IMR-90 (cell line): ENCODE measurements around the gene NHSL1.

ENCODE experiments used
- BHLHE40 ChIP-seq: fragments of 150-350 bp; IDR thresholded peaks from 2 replicates; pipeline ENCODE4 v1.6.1; 2016; ENCODE audit warnings: mild to moderate bottlenecking, low read depth, low read length
- CEBPB ChIP-seq: IDR thresholded peaks from 2 replicates; pipeline ENCODE4 v1.6.1; 2012; ENCODE audit warnings: low read depth, low read length, improper control_type of control experiment
- MAFK ChIP-seq: IDR thresholded peaks from 2 replicates; pipeline ENCODE4 v1.6.1; 2012; ENCODE audit warnings: low read depth, low read length, improper control_type of control experiment
- MAZ ChIP-seq: IDR thresholded peaks from 2 replicates; pipeline ENCODE4 v1.6.1; 2012; ENCODE audit warnings: low read depth, mild to moderate bottlenecking, low read length, improper control_type of control experiment, moderate library complexity, borderline replicate concordance
- MXI1 ChIP-seq: IDR thresholded peaks from 2 replicates; pipeline ENCODE4 v1.6.1; 2012; ENCODE audit warnings: low read depth, mild to moderate bottlenecking, low read length, moderate library complexity, borderline replicate concordance
- NFE2L2 ChIP-seq: fragments of 150-350 bp; IDR thresholded peaks from 2 replicates; pipeline ENCODE4 v1.6.1; 2016; ENCODE audit warnings: low read depth, mild to moderate bottlenecking, low read length
- POLR2A ChIP-seq: IDR thresholded peaks from 2 replicates; pipeline ENCODE4 v1.6.1; 2012; ENCODE audit warnings: mild to moderate bottlenecking, low read depth, low read length
- RAD21 ChIP-seq: IDR thresholded peaks from 2 replicates; pipeline ENCODE4 v1.6.1; 2012; ENCODE audit warnings: low read length, improper control_type of control experiment
- RCOR1 ChIP-seq: IDR thresholded peaks from 2 replicates; pipeline ENCODE4 v1.6.1; 2012; ENCODE audit warnings: mild to moderate bottlenecking, low read length, improper control_type of control experiment; ENCODE audit not compliant: insufficient replicate concordance
- RFX5 ChIP-seq: IDR thresholded peaks from 2 replicates; pipeline ENCODE4 v1.8.0; 2012; ENCODE audit warnings: low read depth, mild to moderate bottlenecking, low read length, moderate library complexity
- SMC3 ChIP-seq: fragments of 150-350 bp; IDR thresholded peaks from 2 replicates; pipeline ENCODE4 v1.6.1; 2016; ENCODE audit warnings: low read depth, mild to moderate bottlenecking, antibody characterized with exemption, low read length, moderate library complexity
- TF ChIP-seq, protein P1 (sequence below): conservative IDR thresholded peaks from 2 replicates; pipeline ENCODE4 v1.5.1; 2012; ENCODE audit warnings: mild to moderate bottlenecking, low read depth, low read length, improper control_type of control experiment
- TF ChIP-seq, protein P2 (sequence below): fragments of 150-350 bp; IDR thresholded peaks from 2 replicates; pipeline ENCODE4 v1.6.1; 2017; ENCODE audit warnings: mild to moderate bottlenecking, antibody characterized with exemption, low read length, low read depth
- TF ChIP-seq, protein P3 (sequence below): fragments of 150-350 bp; IDR thresholded peaks from 2 replicates; pipeline ENCODE4 v1.6.1; 2016; ENCODE audit warnings: low read depth, mild to moderate bottlenecking, low read length, moderate library complexity, borderline replicate concordance

DNA sequence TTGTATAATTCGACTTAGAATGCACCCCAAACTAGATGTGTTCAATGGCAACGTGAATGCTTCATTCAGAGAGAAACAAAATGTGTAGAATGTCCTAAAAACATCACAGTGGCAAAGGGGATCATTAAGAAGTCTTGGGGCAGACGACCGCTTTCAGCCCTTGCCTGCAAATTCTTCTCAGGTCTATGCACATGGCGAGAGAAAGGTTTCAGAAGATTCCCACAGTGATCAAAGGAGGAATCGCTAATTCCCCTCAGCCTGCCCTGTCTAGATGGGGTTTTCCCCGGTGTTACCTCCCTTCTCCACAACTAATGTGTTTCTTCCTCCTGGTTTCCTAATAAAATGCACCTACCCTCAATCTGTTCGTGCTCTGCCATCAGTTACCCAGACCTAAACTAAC is 13.3 kb upstream of the NHSL1 start:
- TF ChIP-seq, protein P1, sequence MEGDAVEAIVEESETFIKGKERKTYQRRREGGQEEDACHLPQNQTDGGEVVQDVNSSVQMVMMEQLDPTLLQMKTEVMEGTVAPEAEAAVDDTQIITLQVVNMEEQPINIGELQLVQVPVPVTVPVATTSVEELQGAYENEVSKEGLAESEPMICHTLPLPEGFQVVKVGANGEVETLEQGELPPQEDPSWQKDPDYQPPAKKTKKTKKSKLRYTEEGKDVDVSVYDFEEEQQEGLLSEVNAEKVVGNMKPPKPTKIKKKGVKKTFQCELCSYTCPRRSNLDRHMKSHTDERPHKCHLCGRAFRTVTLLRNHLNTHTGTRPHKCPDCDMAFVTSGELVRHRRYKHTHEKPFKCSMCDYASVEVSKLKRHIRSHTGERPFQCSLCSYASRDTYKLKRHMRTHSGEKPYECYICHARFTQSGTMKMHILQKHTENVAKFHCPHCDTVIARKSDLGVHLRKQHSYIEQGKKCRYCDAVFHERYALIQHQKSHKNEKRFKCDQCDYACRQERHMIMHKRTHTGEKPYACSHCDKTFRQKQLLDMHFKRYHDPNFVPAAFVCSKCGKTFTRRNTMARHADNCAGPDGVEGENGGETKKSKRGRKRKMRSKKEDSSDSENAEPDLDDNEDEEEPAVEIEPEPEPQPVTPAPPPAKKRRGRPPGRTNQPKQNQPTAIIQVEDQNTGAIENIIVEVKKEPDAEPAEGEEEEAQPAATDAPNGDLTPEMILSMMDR, result no peak
- TF ChIP-seq POLR2A, result no peak
- no peak for TF ChIP-seq MXI1
- TF ChIP-seq, protein P2, sequence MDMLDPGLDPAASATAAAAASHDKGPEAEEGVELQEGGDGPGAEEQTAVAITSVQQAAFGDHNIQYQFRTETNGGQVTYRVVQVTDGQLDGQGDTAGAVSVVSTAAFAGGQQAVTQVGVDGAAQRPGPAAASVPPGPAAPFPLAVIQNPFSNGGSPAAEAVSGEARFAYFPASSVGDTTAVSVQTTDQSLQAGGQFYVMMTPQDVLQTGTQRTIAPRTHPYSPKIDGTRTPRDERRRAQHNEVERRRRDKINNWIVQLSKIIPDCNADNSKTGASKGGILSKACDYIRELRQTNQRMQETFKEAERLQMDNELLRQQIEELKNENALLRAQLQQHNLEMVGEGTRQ, result no peak
- no peak for TF ChIP-seq MAFK
- TF ChIP-seq RFX5, result no peak
- no peak for TF ChIP-seq BHLHE40
- no peak for TF ChIP-seq RCOR1
- TF ChIP-seq, protein P3, sequence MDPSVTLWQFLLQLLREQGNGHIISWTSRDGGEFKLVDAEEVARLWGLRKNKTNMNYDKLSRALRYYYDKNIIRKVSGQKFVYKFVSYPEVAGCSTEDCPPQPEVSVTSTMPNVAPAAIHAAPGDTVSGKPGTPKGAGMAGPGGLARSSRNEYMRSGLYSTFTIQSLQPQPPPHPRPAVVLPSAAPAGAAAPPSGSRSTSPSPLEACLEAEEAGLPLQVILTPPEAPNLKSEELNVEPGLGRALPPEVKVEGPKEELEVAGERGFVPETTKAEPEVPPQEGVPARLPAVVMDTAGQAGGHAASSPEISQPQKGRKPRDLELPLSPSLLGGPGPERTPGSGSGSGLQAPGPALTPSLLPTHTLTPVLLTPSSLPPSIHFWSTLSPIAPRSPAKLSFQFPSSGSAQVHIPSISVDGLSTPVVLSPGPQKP, result no peak
- no peak for TF ChIP-seq CEBPB
- no peak for TF ChIP-seq MAZ
- TF ChIP-seq RAD21, result no peak
- no peak for TF ChIP-seq SMC3
- TF ChIP-seq NFE2L2, result no peak
